H1 (cell line): ENCODE data around the gene SIGLEC12. TPM values are rescaled to one million over a fixed set of nuclear protein-coding genes. Genes with fewer than 3 reads are reported as not detected.

Experiments used
- CEBPB ChIP-seq: IDR thresholded peaks from 2 replicates; pipeline ENCODE4 v1.6.1; 2012; ENCODE audit warnings: low read depth, low read length
- CTBP2 ChIP-seq: IDR thresholded peaks from 2 replicates; pipeline ENCODE4 v1.7.0; 2011; ENCODE audit warnings: borderline replicate concordance, mild to moderate bottlenecking, moderate library complexity, mixed read lengths, low read length; ENCODE audit not compliant: insufficient read depth, insufficient read length
- KDM5A ChIP-seq: fragments of 200-600 bp; IDR thresholded peaks from 2 replicates; pipeline ENCODE4 v1.7.1; 2012; ENCODE audit warnings: mild to moderate bottlenecking, low read length, inconsistent platforms, mixed read lengths
- NANOG ChIP-seq: IDR thresholded peaks from 2 replicates; pipeline ENCODE4 v1.6.1; 2011; ENCODE audit warnings: low read length, low read depth, mild to moderate bottlenecking, inconsistent platforms; ENCODE audit not compliant: insufficient read depth, poor library complexity, severe bottlenecking
- POLR2AphosphoS5 ChIP-seq: IDR thresholded peaks from 2 replicates; pipeline ENCODE4 v1.6.1; 2011; ENCODE audit warnings: low read depth, low read length
- SRF ChIP-seq: IDR thresholded peaks from 2 replicates; pipeline ENCODE4 v1.6.1; 2011; ENCODE audit warnings: mild to moderate bottlenecking, low read depth, low read length, moderate library complexity
- polyA plus RNA-seq, 7 experiments: library from polyadenylated mRNA; depleted of rRNA in 3 of 7; stranded (reverse) in 5 of 7; unstranded in 2 of 7; fragments of >200 nt in 5 of 7; fragments of 200-250 nt in 2 of 7; gene quantifications; 1 replicate in 5 of 7; 2 replicates in 1 of 7; 4 replicates in 1 of 7; pipeline versions ENCODE4 v1.2.1 to v1.2.3, GENCODE V29; 2011 to 2013; ENCODE audit warnings: missing spikeins in 2 of 7, mixed read lengths in 2 of 7
- total RNA-seq: library from RNA; stranded (reverse); fragmentation: NEBNext Ultra II Directional; extraction: Animal tissue kit (Norgen Biotek cat#: 25700); gene quantifications from 2 replicates; pipeline ENCODE4 v1.2.1, GENCODE V29; 2021

Gene SIGLEC12
- total and polyA plus RNA-seq, 2 of the 8 experiments (the other 6 are each of a cell fraction or from before 2014, with no cell fraction given) = not detected

DNA sequence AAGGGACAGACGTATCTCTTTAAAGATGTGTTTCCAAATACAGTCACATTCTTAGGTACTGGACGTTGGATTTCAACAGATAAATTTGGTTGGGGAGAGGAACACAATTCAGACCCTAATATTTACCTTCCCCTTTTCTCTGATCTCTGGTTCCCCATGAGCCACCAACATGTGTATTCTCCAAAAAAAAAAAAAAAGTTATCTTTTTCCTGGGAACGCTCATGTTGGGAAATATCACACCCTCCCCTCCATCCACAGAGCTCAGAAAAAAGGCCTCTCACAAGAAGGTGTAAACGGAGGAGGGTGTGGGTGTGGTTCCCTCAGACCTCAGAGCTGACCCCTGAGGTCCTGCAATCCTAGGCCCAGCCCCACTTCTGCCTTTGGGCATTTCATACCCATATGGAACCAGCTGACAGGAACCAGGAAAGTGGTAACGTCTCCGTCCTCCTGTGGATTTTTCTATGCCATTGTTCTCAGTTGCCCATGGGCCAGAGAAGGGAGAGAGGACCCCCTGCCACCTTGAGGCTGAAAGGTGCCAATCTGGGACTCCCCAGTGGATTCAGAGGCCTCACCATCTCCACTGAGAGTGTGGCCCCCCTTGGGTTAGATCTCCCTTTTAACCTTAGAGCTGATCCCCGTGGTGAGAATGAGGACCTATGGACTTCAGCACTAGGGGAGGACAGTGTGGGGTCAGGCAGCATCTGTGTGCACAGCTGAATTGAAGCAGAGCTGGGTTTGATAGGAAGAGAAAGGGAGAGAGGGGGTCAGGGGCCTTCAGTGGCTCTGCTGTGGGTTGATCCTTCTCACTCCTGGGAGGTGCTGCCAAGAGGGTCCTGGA, 8.4 kb upstream of the SIGLEC12 start (continued):
- TF ChIP-seq NANOG (no peak), KDM5A (no peak), SRF (no peak), CTBP2 (no peak), POLR2AphosphoS5 (no peak), CEBPB (no peak)
